ENCODE data around the gene NDST3. TPM values are rescaled to one million over a fixed set of nuclear protein-coding genes. Genes with fewer than 3 reads are reported as not detected.
A peak's percentile ranks its signal among the peaks of the same experiment; 100 is the strongest.

Gene NDST3
- total RNA-seq, 2 experiments from 2014 or later, result not detected

DNA sequence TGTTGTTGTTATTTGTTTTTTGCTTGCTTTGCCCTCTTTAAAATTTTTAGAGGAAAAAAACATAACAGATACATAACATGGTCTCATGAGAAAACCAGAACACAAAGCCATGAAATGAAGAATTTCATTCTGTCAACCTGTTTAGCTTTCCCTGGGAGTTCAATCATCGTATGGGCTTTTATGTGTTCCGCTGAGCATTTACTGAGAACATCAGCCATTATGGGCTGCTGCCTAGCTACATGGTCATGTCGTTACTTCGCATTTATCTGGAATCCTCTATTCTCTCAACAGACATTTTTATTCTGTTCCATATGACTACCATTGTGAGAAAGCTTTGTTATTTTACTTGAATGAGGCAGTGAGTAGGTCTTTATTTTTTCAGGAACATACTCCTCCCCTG is 51.4 kb downstream of the NDST3 start:
- CTCF ChIA-PET, result no interaction called here
- H3K36me3 Mint-ChIP-seq (ENCODE audit: low read depth), result no peaks in the 10 kb centered on the region
- intact Hi-C loops (cut with micrococcal nuclease), result no loop called here
- H3K27ac Mint-ChIP-seq, result no peak overlapping the region
- DNase-seq, result no peak
- H3K27me3 Mint-ChIP-seq (ENCODE audit: low read depth), result no peaks in the 10 kb centered on the region
- no peak overlapping the region for H3K4me3 Mint-ChIP-seq
- H3K9me3 Mint-ChIP-seq, result no peaks in the 10 kb centered on the region
- peaks cover 6% of the 10 kb centered on the region for H3K4me1 Mint-ChIP-seq (ENCODE audit: low read depth)

DNA sequence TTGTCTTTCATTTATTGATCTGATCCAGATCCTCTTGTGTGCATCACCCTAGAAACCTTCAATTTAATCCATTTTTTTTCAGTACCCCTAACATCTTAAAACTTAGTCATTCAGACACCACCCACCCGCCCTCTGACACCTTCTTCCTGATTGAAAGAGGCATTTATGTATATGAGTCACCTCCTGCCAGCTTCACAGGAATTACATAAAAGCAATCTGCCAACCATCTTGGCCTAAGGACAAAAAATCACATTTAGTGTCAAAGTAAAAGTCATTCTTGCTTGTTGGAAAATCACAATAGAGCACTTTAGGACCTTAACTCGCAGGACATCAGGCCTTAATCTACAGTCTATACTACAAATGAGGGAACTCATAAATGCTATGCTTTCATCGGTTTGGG is 52.1 kb downstream of the NDST3 start:
- Mint-ChIP-seq H3K9me3 (no peaks in the 10 kb centered on the region), H3K36me3 (ENCODE audit: low read depth) (no peaks in the 10 kb centered on the region), H3K4me1 (ENCODE audit: low read depth) (peaks cover 6% of the 10 kb centered on the region), H3K27me3 (ENCODE audit: low read depth) (no peaks in the 10 kb centered on the region), H3K4me3 (no peak overlapping the region), H3K27ac (no peak overlapping the region)
- CTCF ChIA-PET, result interaction anchor here (1.0 to 1.2 kb wide), 2 partner anchors 51 to 138 kb away, joined by 3 to 4 read pairs; no protein-coding TSS in a partner anchor
- peak; percentile 25 for DNase-seq
- intact Hi-C loops (cut with micrococcal nuclease), result no loop called here

DNA sequence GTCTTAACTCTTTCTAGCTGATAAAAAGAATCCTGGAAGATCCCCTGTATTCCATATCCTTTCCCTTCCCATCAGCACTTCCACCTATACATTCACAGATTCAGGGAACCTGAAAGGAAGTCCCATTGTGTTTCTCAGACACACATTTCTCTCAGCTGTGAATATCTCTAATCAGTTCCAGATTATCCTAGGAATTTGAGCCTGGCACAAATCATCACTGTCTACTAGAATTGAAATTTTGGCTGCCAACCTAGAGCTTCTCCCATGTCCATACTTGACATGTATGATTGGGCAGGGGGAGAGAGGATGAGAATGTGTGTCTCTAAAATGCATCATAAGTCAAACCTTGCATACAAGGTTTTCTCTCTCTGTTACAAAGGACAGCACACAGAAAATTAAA is 53.1 kb downstream of the NDST3 start:
- Mint-ChIP-seq H3K27ac (no peak overlapping the region), H3K9me3 (no peaks in the 10 kb centered on the region), H3K27me3 (ENCODE audit: low read depth) (no peaks in the 10 kb centered on the region), H3K4me3 (no peak overlapping the region), H3K36me3 (ENCODE audit: low read depth) (no peaks in the 10 kb centered on the region), H3K4me1 (ENCODE audit: low read depth) (peaks cover 6% of the 10 kb centered on the region)
- DNase-seq, result no peak
- intact Hi-C loops (cut with micrococcal nuclease), result no loop called here
- CTCF ChIA-PET, result interaction anchor here (1.2 kb wide), 1 partner anchor 137 kb away, joined by 4 read pairs; no protein-coding TSS in a partner anchor

DNA sequence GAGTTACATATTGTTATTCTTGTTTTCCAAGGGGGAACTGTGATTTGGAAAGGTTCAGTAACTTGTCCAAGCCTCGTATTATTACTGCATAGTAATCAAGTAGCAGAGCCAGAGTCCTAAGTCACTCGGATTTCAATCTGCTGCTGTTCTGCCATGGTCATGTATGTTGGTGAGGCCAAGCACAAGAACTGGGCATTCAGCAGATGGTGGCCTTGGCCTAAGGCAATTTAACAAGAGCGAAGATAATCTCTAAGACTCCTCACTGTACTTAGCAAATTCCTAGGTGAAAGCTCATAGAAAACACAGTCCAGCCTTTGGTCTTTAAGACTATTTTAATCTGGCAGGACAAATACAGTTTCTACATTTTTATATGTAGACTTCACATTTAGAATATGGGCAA is 64.8 kb downstream of the NDST3 start:
- intact Hi-C loops (cut with micrococcal nuclease), result no loop called here
- no peak for DNase-seq
- no peak overlapping the region for H3K27ac Mint-ChIP-seq
- H3K27me3 Mint-ChIP-seq (ENCODE audit: low read depth), result no peaks in the 10 kb centered on the region
- CTCF ChIA-PET, result interaction anchor here (1.6 kb wide), 1 partner anchor 21 kb away, joined by 10 read pairs; no protein-coding TSS in a partner anchor
- H3K4me3 Mint-ChIP-seq, result no peak overlapping the region
- H3K36me3 Mint-ChIP-seq (ENCODE audit: low read depth), result no peaks in the 10 kb centered on the region
- no peaks in the 10 kb centered on the region for H3K4me1 Mint-ChIP-seq (ENCODE audit: low read depth)
- H3K9me3 Mint-ChIP-seq, result no peaks in the 10 kb centered on the region

DNA sequence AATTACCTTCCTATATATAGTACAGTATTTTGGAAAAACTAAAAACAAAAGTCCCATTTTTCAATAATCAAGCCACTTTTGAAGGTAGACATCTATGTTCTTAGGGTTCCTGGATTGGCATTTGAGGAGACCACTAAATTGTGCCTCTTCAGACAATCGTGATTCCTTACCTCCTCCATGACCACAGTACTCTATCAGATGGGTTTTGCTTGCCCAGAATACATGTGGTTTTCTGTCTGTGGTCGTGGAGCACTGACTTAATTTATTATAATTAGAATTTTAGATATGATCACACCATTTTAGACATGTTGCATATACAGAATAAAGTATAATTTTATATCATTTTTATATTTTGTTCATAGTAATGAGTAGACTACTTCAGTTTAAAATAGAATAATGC is 67.9 kb downstream of the NDST3 start:
- H3K27me3 Mint-ChIP-seq (ENCODE audit: low read depth), result no peaks in the 10 kb centered on the region
- intact Hi-C loops (cut with micrococcal nuclease), result no loop called here
- DNase-seq, result no peak
- no peaks in the 10 kb centered on the region for H3K36me3 Mint-ChIP-seq (ENCODE audit: low read depth)
- H3K4me1 Mint-ChIP-seq (ENCODE audit: low read depth), result no peaks in the 10 kb centered on the region
- H3K4me3 Mint-ChIP-seq, result no peak overlapping the region
- CTCF ChIA-PET, result no interaction called here
- H3K9me3 Mint-ChIP-seq, result no peaks in the 10 kb centered on the region
- H3K27ac Mint-ChIP-seq, result no peak overlapping the region

DNA sequence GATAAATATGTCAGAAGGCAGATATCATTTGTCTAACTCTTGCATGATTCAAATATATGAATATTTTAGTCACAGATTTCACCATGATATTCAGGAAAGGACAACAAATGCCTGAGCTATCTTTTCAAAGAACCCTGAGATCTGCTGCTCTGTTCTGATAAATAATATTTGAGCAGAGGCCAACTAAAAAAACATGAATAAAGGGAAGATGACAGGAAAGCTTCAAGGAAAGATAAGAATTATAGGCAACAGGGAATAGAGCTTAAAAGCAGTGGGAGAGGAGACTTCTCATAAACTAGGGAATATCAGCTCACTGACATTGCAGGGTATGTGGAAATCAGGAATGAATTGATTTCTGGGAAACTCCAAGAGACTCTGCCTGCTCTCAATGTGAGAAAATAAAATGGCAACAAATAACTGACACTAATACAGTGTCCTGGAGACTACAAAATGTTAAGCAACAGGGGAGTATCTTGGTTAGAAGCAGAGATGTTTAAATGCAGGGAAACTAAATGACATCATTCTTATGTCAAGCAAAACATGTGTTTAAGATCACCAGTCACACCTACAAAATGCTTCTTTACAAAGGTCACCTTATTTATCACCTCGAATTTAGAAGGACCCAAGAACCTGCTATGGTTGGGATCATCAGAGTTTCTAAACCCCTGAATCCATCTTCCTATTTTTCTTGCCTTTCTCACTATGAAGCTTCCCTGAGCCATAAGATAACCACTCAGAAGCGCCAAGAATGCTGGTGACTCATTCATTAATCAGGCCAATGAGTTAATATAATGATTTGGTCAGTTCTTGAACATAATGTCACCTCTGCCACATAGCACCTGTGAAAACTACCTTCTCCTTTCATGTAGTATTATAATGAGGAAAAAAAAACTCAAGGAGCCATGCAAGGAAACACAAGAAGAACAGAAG is 78.1 kb downstream of the NDST3 start:
- Mint-ChIP-seq H3K36me3 (ENCODE audit: low read depth) (no peaks in the 10 kb centered on the region), H3K27me3 (ENCODE audit: low read depth) (peaks cover 2% of the 10 kb centered on the region), H3K4me3 (no peak overlapping the region), H3K9me3 (no peaks in the 10 kb centered on the region), H3K4me1 (ENCODE audit: low read depth) (peaks cover 5% of the 10 kb centered on the region), H3K27ac (no peak overlapping the region)
- intact Hi-C loops (cut with micrococcal nuclease), result no loop called here
- no peak for DNase-seq
- CTCF ChIA-PET, result no interaction called here

DNA sequence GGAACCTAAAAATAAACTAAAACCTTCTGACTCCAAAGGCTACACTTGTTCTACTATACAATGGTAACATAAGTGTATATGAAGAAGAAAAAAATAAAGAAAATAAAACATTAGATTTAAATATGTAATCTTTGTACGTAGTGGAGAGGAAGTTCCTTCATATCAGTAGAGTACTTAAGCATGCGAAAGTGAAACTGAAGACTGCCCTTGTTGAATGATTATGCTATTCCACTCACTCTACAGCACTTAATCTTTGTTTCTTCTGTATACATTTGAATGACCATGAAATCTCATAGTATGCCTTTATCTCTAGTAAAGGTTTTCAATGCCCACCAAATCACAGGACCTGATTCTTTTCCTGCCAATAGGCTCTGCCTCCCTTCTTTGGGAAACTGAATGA is 78.9 kb downstream of the NDST3 start:
- CTCF ChIA-PET, result interaction anchor here (0.6 kb wide), 1 partner anchor 153 kb away, joined by 3 read pairs; no protein-coding TSS in a partner anchor
- Mint-ChIP-seq H3K27me3 (ENCODE audit: low read depth) (peaks cover 2% of the 10 kb centered on the region), H3K27ac (no peak overlapping the region), H3K4me1 (ENCODE audit: low read depth) (peaks cover 5% of the 10 kb centered on the region), H3K4me3 (no peak overlapping the region), H3K9me3 (no peaks in the 10 kb centered on the region), H3K36me3 (ENCODE audit: low read depth) (no peaks in the 10 kb centered on the region)
- DNase-seq, result no peak
- intact Hi-C loops (cut with micrococcal nuclease), result no loop called here

DNA sequence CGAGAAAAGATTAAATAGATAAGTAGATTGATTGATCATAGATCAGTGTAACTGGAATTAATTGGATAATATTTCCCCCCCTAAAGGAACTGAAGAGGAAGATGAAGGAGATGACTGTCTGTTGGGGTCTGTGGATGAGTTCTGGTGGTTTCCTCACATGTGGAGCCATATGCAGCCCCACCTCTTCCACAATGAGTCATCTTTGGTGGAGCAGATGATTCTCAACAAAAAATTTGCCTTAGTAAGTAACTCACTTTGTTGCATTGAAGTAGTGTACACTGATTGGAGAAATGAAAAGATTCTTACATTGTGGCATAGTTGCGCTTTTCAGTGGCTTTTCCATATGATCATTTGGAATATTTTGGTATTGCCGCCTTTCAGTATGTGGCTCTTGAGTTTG is 80.4 kb downstream of the NDST3 start:
- CTCF ChIA-PET, result no interaction called here
- intact Hi-C loops (cut with micrococcal nuclease), result no loop called here
- peaks cover 2% of the 10 kb centered on the region for H3K27me3 Mint-ChIP-seq (ENCODE audit: low read depth)
- H3K36me3 Mint-ChIP-seq (ENCODE audit: low read depth), result no peaks in the 10 kb centered on the region
- H3K9me3 Mint-ChIP-seq, result no peaks in the 10 kb centered on the region
- peaks cover 5% of the 10 kb centered on the region for H3K4me1 Mint-ChIP-seq (ENCODE audit: low read depth)
- DNase-seq, result no peak
- no peak overlapping the region for H3K4me3 Mint-ChIP-seq
- H3K27ac Mint-ChIP-seq, result no peak overlapping the region

DNA sequence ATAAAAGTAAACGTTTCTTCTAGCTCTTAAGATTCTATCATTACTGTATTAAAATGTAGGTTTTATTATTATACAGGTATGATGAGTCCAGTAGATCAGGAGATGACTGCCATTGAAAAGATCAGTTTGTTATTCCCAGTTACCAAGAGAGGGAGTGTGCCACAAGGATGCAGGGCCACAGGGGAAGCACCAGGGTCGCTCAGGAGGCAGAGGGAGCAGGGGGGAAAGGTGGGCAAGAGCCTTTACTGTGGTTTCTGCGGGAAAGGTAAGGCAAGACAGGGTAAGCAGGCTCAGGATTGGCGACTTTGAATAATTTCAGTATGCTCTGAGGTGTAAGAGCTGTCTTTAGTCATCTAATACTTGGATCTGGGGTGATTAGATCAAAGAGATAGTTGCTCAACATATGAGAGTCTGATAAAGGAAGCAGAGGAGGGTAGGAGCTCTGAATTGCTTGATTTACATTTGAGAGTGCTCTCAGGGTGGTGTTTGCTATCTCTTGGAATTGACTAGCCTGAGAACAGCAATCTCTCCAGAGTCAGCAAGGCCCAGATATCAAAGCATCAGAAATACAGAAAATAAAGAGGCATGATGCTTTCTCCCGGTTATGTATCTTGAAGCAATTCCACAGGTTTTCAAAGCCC is 86.0 kb downstream of the NDST3 start:
- Mint-ChIP-seq H3K27ac (no peak overlapping the region), H3K36me3 (ENCODE audit: low read depth) (no peaks in the 10 kb centered on the region), H3K4me1 (ENCODE audit: low read depth) (no peaks in the 10 kb centered on the region), H3K27me3 (ENCODE audit: low read depth) (no peaks in the 10 kb centered on the region), H3K9me3 (no peaks in the 10 kb centered on the region), H3K4me3 (no peak overlapping the region)
- DNase-seq, result no peak
- CTCF ChIA-PET, result no interaction called here
- intact Hi-C loops (cut with micrococcal nuclease), result no loop called here

DNA sequence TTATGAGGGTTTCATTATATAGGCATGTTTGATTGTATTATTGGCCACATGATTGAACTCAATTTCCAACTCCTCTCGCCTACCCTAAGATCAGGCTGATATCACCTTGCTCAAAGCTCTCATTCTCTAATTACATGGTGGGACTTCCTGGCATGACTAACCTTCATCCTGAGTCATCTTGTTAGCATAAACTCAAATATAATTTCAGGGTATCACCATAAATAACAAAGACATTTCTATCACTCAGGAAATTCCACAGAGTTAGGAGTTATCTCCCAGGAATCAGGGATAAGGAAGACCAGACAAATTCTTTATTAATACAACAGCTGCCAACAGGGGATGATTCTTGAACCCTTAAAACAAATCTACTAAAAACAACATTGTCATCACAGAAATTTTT is 90.7 kb downstream of the NDST3 start:
- Mint-ChIP-seq H3K4me1 (ENCODE audit: low read depth) (no peaks in the 10 kb centered on the region), H3K27me3 (ENCODE audit: low read depth) (no peaks in the 10 kb centered on the region), H3K9me3 (no peaks in the 10 kb centered on the region), H3K36me3 (ENCODE audit: low read depth) (no peaks in the 10 kb centered on the region), H3K4me3 (no peak overlapping the region), H3K27ac (no peak overlapping the region)
- intact Hi-C loops (cut with micrococcal nuclease), result no loop called here
- DNase-seq, result no peak
- CTCF ChIA-PET, result no interaction called here

DNA sequence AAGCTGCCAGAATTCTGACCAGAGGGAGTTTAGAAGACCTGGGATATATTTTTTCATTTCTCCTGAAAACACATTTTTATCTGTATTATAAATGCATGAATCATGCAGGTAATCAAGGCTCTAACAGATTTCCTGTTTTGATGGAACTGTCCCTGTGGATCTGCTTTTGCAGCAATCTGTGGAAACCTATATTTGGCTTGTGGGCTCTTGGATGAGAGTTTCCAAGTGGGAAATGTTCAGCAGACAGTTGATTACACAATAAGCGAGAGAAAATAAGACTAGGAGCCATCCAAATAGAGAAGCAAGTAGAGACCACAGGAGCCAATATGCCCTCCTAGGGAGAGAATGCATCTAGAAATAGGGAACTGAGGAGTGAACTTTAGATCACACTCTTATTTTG is 105.0 kb downstream of the NDST3 start:
- Mint-ChIP-seq H3K36me3 (ENCODE audit: low read depth) (no peaks in the 10 kb centered on the region), H3K9me3 (no peaks in the 10 kb centered on the region), H3K4me3 (no peak overlapping the region), H3K27me3 (ENCODE audit: low read depth) (no peaks in the 10 kb centered on the region), H3K27ac (no peak overlapping the region), H3K4me1 (ENCODE audit: low read depth) (no peaks in the 10 kb centered on the region)
- no peak for DNase-seq
- CTCF ChIA-PET, result no interaction called here
- intact Hi-C loops (cut with micrococcal nuclease), result no loop called here

DNA sequence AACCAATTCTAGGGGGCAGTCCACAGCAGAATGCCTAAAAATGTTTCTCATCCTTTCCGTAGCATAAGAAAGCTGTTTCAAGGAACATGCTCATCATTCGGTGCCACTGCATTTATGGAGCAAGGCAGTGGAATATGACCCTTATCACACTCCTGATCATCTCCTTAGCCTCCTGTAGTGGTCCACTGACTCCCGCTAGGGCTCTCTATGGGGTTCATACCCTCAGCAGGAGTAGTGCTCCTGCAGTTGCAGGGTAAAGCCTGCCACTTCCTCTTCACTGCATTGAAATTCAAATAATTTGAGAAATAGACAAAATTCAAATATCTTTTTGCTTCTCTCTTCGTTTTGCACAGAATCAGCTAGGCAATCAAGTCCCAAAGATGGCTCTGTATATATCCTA is 107.0 kb downstream of the NDST3 start:
- DNase-seq, result no peak
- H3K4me3 Mint-ChIP-seq, result no peak overlapping the region
- no peaks in the 10 kb centered on the region for H3K27me3 Mint-ChIP-seq (ENCODE audit: low read depth)
- H3K36me3 Mint-ChIP-seq (ENCODE audit: low read depth), result no peaks in the 10 kb centered on the region
- intact Hi-C loops (cut with micrococcal nuclease), result no loop called here
- H3K27ac Mint-ChIP-seq, result no peak overlapping the region
- H3K9me3 Mint-ChIP-seq, result no peaks in the 10 kb centered on the region
- CTCF ChIA-PET, result no interaction called here
- no peaks in the 10 kb centered on the region for H3K4me1 Mint-ChIP-seq (ENCODE audit: low read depth)

DNA sequence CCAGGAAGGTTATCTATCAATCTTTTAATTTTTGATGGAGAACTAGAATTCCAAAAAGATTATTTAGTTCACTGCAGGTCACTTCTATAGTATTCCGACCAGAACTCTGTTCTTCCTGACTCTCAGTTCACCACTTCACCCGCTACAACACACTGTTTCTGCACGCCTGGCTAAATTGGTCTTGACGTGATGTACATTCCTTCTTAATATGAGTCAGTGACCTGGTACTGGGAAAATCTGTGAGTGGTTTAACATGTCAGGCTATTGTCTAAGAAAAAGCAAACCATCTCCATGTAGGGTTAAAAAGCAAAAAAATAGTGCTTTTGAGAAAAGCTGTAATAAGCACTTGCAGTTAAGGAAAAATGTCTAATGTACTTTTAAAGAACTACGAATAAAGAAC is 120.4 kb downstream of the NDST3 start:
- H3K27ac Mint-ChIP-seq, result no peak overlapping the region
- no peak for DNase-seq
- CTCF ChIA-PET, result no interaction called here
- no peaks in the 10 kb centered on the region for H3K4me1 Mint-ChIP-seq (ENCODE audit: low read depth)
- H3K36me3 Mint-ChIP-seq (ENCODE audit: low read depth), result no peaks in the 10 kb centered on the region
- peaks cover 6% of the 10 kb centered on the region for H3K9me3 Mint-ChIP-seq
- intact Hi-C loops (cut with micrococcal nuclease), result no loop called here
- H3K4me3 Mint-ChIP-seq, result no peak overlapping the region
- no peaks in the 10 kb centered on the region for H3K27me3 Mint-ChIP-seq (ENCODE audit: low read depth)
